GM21367 (cell line): ENCODE data around the gene ARL3.
"Not testable (repeated sequence)": the region's sequence is repeated elsewhere in the genome, so short reads cannot be mapped to it uniquely, and the experiment has no call there.

ENCODE experiments used
- ATAC-seq: cut with Tn5 transposase; IDR thresholded peaks from one replicate; pipeline ENCODE4 v1.9.1; 2021; ENCODE audit not compliant: unreplicated experiment

Gene ARL3

DNA sequence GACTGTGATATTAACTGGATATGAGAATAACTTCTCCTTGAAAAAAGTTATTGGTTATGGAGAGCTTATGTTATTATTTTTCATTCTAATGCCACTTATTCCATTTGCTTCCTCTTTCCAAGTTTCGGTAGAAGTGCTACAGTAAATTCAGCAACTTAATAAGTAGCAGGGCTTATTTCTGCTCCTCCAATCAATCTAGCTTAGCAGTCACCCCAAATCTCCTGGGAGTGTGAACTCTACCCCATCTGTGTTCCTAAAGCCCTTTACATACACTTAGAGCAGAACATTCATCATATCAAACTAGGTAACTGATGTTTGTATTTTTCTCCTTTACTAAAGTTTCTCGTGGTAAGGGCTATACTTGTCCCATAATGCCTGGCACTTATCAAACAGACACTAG, 8.7 kb downstream of the ARL3 start:
- no peak for ATAC-seq

DNA sequence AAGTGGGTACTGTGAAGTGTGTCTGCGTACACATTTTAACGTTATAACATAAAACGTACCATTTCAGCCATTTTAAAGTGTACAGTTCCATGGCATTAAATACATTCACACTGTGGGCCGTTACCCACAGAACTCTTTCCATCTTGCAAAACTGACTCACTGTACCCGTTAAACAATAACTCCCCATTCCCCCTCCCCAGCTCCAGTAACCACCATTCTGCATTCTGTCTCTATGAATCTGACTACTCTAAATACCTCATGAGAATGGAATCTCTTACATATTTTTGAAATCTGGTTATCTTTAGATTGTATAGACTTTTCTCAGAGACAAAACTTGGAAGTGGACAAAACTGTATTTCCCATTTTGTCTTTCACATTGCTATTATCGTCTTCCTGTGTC, 9.3 kb downstream of the ARL3 start:
- ATAC-seq, result no peak

DNA sequence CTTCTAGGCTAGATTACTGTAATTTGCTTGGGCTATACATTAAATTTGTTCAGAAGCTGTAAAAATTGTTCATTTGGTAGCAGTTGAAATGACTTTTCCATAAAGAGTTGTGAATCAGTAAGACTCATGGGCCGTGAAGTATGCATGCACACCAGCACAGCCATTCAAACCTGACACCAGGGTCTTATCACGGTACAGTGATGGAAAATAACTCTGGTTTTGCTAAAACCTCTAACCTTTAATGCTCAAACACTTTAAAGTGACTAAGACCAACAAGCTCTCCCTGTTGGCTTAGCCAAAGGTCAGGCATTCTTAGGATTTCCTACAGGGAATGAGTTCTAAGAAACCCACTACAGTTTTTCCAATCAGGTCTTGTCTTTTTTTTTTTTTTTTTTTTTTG, 11.5 kb downstream of the ARL3 start:
- ATAC-seq, result no peak

DNA sequence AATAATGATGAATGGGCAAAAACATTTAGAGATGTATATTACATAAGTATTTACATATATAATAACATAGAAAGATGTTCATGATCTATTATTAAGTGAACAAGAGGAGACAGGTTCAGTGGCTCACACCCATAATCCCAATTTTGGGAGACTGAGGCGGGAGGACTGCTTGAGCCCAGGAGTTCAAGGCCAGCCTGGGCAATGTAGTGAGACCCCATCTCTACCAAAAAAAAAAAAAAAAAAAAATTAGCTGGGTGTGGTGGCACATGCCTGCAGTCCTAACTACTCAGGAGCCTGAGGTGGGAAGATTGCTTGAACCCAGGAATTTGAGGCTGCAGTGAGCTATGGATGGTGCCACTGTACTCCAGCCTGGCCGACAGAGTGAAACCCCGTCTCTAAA, 12.4 kb downstream of the ARL3 start:
- ATAC-seq, result no peak

DNA sequence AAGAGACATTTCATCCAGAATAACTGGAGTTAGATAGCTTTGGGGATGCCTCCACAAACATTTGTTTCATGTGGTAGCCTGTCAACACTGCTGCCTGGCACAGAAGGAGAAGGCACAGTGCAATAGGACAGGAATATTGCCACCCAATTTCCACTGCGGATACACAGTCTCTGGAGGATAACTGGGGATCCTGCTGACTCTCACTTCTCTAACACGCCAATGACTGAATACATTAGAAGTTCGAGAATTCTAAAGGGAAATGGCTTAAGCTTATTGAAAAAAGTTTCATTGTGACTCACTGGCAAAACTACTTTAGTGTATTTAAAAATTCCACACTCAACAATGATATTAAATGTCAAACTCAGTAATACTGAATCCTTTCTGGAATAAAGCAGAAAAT, 12.9 kb downstream of the ARL3 start:
- ATAC-seq, result no peak

DNA sequence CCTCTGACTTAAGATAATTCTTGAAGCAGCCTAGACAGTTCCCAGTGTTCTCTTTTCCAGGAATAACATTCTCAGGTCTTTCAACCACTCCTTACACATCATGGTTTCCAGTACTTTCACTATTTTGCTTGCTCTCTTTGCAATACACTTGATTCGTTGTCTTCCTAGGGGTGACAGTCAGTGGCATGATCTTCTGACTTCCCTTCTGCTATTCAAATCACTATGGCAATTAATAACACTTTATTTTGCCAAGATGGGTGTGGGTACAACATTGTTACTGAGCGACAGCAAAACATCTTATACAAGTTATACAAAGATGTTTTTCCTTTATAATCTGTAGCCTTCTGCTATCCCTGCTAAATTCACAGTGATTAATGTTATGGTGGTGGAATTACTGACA, 15.3 kb downstream of the ARL3 start:
- no peak for ATAC-seq

DNA sequence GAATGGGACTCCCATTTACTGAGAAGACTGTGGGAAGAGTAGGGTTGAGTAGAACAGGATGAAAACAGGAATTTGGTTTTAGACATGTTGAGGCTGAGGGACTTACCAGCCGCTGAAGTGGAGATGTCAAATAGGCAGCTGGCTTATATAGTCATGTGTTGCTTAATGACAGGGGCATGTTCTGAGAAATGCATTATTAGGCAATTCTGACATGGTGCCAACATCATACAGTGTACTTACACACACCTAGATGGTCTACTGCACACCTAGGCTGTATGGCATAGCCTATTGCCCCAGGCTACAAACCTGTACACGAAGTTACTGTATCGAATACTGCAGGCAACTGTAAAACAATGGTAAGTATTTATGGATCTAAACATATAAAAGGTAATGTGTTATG, 17.5 kb downstream of the ARL3 start:
- no peak for ATAC-seq

DNA sequence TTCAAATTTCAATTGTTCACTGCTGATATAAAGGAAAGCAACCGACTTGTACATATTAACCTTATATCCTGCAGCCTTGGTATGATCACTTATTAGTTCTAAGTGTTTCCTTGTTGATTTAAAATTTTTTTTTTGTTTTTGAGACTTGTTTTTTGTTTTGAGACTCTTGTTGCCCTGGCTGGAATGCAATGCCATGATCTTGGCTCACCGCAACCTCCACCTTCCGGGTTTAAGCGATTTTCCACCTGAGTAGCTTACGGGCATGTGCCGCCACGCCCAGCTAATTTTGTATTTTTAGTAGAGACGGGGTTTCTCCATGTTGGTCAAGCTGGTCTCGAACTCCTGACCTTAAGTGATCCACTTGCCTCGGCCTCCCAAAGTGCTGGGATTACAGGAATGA, 18.8 kb downstream of the ARL3 start:
- not testable (repeated sequence) for ATAC-seq

DNA sequence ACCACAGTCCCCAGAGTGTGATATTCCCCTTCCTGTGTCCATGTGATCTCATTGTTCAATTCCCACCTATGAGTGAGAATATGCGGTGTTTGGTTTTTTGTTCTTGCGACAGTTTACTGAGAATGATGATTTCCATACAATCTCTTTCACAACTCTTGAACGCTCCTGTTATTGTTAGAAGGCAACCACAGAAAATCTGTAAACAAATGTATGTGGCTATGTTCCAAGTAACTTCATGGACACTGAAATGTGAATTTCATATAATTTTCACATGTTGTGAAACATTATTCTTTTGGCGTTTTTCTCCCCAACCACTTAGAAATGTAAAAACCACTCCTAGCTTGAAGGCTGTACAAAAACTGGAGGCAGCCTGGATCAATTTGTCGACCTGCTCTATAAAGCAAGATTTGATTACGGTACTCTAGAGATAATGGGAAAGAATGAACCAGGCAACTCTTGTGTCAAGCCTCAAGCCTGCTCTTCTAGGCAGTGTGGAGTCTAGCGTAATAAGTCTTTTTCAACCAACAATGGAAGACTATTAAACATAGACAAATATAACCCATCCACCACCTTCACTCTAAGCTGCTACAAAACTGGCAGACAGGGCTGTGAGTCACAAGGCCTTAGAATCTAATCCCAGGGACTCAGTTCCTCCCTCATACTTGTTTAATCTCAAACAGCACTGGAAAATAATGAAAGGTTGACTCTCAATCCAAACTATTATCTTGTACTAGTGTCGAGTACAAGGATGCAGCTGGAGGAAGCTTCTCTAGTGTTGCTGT, 22.7 kb downstream of the ARL3 start:
- ATAC-seq, result no peak

DNA sequence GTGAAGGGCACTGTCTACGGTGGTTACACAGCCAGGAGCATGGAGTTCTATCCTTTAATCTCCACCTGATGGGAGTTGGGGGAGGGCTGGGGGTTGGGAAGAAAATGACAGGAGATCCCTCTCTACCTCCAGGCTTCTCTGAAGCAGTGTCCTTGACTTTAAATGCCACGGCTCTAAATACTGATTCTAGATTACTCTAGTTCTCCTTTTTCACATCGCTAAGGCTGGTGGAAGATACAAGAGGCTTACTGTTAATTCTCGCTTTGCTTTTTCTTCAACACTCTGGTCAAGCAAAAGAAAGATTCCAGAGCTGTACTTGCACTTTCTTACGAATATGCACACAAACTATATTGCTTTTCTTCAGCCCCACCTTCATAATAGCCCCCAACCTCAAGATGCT, 30.5 kb downstream of the ARL3 start:
- ATAC-seq, result no peak

DNA sequence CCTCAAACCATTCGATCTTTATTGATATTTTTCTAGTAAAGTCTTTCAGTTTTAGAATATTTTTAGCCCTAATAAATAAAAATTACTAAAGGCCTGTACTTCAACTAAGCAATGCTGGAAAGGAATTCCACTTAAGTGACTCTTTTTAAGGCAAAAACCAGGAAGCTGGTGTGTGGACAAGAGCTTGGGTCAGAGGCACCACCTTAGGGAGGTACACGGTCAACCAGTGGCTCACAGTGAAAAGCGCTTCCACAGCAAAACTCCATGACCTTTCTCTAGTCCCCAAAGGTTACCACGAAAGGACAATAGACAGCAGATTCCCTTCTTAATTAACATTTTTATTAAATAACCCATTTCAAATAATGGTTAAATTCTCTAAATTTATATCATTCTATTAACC, 31.2 kb downstream of the ARL3 start:
- no peak for ATAC-seq

DNA sequence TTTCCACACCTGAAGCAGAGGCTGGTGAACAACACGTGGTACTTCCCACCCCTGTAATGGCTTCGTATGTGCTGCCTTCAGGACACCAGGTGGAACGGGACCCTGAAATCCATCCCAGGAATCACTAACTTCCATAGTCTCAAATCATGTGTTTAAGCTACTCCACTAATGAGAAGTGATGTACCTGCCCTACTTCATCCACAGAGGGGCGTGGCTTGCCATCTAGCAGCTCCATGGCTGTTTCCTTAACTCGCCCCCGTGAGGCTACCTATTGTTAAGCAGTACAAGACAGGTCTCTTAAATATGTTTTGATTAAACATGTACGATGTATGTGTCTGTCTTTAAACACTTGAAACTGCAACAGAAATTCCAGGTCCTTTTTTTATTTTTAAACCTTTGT, 31.8 kb downstream of the ARL3 start:
- ATAC-seq, result no peak

DNA sequence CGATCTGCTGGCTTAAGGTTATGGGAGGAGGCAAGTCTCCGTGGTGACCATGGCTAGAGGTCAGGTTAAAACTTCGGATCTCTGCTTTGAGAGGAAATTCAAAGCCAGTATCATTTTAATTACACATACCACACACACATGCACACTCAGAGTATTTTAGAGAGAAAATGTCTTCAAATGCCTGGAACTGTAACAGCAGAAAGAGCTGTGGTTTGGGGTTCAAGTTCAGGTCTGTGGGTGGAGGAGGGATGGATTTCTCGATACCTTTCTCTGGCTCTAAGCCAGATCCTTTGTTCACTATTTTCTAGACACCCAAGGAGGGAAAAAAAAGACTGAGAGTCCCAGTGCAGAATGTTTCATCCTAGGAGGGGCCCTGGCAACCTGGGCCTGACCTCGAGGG, 32.5 kb downstream of the ARL3 start:
- no peak for ATAC-seq

DNA sequence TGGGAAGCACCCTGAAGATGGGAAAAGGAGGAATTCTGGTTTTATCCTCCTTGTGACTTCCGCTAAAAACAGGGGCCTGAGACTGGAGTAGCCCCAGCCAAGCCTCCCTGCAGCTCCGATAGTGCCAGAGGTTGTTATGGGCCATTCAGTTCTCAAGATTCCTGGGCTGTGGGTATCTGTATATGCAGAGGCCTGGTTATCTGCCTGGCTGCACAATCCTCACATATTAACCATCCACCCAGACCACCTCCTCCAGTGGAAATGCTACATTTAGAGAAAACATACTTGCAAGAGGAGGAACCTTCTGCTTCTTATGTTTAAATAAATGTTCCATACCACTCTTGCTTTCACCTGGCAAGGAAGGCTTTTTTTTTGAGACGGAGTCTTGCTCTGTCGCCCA, 34.6 kb downstream of the ARL3 start:
- ATAC-seq, result no peak

DNA sequence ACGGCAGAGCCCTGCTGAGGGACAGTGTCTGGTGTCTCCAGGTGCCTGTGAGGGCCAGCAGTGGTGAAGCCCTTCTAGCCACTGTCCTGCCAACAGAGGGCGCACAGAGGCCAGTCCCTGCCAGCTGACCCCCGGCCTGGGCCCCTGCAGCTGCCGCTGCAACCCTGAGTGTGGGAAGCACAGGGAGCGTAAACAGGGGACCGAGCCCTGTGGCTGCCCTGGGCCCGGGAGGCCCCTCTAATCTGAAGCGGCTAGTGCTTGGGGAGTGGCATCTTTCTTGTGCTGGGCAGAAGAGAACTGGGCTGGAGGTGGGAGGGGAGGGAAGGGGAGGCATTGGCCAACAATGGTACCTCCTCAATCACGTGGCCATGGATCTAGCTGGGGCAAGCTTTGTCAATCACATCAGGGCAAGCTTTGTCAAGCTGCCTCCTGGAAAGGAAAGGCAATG, 35.3 kb downstream of the ARL3 start:
- ATAC-seq, result no peak

DNA sequence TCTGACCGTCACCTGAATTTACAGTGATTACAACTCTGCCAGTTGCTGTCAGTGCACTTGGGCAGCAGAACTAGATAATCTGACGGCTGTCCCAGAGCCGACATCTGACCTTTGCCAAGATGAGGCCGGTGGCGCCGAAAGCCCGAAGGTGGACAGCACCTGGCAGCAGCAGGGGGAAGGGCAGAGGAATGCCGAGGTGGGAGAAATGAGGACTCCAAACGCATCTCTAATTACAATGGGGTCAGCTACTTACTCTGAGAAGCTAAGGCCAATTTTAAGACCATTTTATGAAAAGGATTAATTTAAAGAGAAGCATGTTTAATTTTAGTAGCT, 36.2 kb downstream of the ARL3 start:
- ATAC-seq, result no peak

DNA sequence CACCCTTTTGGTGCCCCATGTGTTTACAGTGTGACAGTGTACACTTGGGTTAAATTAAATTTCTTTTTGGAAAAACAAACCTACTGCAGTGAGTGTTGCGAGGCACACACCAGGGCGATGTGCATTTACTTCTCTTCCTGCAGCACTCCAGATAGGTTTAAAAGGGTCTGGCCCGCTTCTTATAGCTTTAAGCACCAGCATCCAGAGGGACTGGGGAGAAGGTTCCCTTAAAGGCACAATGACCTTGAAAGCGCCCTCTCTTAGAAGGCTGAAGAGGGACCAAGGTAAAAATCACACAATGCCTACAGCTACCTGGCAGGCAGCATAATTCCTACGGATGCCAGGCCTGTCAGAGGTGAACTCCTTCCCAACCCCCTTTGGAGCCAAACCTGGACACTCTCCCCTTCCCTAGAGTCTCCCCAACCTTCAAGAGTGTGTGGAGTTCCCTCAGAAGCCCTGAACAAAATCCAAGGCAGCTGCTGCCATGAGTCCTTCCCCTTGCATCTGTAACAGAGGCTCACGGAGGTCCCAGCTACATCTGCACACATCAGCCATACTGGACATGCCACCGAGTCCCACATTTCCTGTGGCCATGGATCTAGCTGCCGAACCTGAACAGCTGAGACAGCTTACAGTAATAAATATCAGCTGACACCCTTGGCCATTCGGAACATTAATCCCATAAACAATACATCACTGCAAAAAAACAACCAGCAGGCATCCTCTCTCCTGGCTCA, 36.7 kb downstream of the ARL3 start:
- ATAC-seq, result no peak

DNA sequence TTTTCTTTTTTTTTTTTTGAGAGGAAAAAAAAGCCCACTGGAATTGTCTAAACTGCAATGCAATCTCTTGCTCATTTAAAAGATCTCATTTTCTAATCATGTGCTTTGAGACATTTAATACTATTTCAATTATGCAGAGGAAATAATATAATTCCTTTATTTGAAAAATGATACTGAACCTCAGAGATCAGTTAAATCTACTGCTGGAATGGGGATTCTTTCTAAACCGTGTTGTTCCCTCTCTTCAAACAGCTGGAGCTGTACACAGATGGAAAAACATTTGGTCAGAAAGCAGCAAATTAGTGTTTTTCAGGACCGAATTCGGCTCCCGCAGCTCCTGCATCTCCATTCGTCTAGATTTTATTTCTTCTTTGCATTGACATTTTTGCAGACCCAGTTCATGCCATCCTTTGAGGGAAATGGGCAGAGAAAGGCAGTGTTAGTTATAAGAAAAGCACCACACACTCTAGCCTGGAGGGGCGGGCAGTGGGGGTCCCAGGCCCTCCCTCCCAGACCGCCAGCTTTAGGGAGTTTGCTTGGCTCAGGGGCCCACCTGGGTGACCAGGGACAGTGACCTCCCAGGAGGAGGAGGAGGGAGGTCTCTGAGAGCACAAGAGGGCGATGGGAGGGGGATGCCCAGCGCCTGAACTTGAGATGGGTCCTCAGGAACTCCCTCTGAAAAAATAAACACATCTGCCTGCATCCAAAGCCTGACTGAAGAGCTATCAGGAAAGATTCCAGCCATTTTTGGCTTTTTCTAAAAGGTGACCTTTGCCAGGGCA, 37.5 kb downstream of the ARL3 start:
- no peak for ATAC-seq

DNA sequence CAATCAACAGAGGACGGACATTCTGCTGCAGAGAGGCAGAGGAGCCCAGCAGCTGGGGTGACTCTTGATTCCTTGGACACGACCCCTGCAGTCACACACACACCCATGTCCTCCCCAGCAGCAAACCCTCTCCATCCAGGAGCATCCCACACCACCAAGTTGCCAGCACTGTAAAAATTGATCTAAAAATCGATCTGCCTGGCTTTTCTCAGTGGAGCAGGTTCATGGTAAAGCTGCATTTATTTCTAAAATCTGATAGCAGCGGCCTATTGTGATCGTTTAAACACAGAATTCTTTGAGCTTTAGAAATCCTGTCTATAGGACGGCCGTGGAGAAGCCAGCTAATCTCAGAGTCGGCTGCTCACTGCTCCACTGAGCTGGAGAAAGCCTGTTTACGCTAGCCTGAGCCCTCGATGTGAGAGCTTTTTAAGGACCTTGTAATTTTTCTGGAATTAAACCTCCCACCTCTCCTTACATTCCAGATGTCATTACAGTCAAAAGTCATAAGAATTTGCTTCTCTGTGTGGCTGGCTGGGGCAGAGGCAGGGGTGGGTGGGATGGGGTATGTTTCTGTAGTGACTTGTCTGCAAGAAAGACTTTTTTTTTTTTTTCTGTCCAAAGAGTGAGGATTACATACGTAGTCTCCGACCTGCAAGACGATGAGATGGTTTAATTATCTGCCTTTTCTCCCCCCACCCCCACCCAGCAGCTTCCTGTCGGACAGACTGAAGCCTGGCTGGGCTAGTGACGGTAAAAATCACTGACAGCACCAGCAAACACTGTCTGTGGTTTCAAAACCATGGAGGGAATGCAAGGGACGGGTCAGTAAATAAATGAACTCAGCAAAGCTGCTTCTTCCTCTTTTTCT, 38.3 kb downstream of the ARL3 start:
- no peak for ATAC-seq

DNA sequence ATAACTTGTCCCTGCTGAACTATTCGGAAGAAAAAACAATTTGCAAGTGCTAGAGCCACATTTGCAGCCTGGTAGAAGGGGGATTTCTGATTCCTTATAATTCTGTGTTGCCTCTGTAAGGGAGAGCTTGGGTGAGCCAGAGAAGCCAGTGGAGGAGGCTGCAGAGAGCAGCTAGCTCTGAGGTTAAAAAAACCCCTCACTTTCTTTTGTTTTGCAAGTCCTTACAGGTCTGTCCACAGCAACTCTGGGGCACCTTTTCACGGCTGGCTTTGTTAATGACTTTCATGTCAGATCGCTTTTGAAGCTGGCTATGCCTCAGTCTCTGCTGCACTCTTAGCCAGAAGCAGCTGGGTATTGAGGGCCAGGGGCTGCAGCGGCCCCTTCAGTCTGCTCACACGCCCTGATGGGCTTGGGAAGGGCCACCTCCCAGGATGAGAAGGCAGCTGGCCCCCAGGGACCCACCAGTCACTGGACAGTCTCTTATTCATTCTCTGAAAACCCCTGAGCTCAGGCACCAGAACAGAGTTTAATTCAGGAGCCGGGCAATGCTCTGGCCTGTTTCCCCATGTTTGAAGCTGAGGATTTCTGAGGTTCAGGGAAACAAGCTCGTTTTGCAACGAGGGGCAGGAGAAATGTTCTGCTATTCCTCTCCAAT, 39.1 kb downstream of the ARL3 start:
- ATAC-seq, result no peak

DNA sequence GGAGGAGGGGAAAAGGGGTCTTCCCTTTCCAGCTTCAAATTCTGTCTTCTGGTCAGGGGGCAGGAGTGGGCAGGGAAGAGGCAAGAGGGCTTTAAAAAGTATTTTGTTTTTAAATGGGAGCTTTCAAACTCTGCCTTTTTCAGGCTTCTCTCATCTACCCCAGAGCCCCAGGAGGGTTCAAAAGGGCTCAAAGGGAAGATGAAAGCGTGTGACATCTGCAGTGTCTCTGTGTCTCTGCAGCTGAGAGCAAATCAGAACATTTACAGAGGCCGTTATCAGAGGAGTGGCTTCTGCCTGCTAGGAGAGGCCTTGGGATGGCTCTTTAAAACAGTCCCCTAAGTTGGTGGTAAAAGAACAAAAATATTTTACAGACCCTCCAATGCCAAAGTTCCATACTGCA, 39.6 kb downstream of the ARL3 start:
- ATAC-seq, result no peak
